GM19240 (cell line): ENCODE results near the gene CWH43.
"Not testable (repeated sequence)": the region's sequence is repeated elsewhere in the genome, so short reads cannot be mapped to it uniquely, and the experiment has no call there.

Source experiments
- DNase-seq: peaks from one replicate; pipeline ENCODE4 v3.0.0; 2011; ENCODE audit warnings: low spot score; ENCODE audit not compliant: insufficient read length

The CWH43 gene

GRCh38 chr4:49097071-49097470 lies 111.0 kb downstream of the CWH43 start:
- DNase-seq = not testable (repeated sequence)

GRCh38 chr4:49097505-49097904 lies 111.4 kb downstream of the CWH43 start:
- not testable (repeated sequence) for DNase-seq

- DNase-seq = not testable (repeated sequence)
Observed at GRCh38 chr4:49098034-49098759, 112.1 kb downstream of the CWH43 start.

GRCh38 chr4:49099831-49100444 lies 113.9 kb downstream of the CWH43 start:
- DNase-seq = not testable (repeated sequence)

GRCh38 chr4:49102344-49102898 lies 116.3 kb downstream of the CWH43 start:
- not testable (repeated sequence) for DNase-seq

GRCh38 chr4:49103436-49104136 lies 117.5 kb downstream of the CWH43 start:
- not testable (repeated sequence) for DNase-seq

GRCh38 chr4:49104231-49104930 lies 118.3 kb downstream of the CWH43 start:
- not testable (repeated sequence) for DNase-seq

- DNase-seq = not testable (repeated sequence)
Observed at GRCh38 chr4:49105248-49105904, 119.3 kb downstream of the CWH43 start.

- not testable (repeated sequence) for DNase-seq
Observed at GRCh38 chr4:49107262-49107661, 121.2 kb downstream of the CWH43 start.

- DNase-seq = not testable (repeated sequence)
Observed at GRCh38 chr4:49108183-49108978, 122.3 kb downstream of the CWH43 start.

- not testable (repeated sequence) for DNase-seq
Observed at GRCh38 chr4:49109567-49110166, 123.6 kb downstream of the CWH43 start.

GRCh38 chr4:49110579-49110978 lies 124.5 kb downstream of the CWH43 start:
- DNase-seq = not testable (repeated sequence)
